GM12873 (cell line): Measurements from ENCODE around the gene GNG7.
A peak's percentile ranks its signal among the peaks of the same experiment; 100 is the strongest.

ENCODE experiments used
- TF ChIP-seq, protein P1 (sequence below): IDR thresholded peaks from 2 replicates; pipeline ENCODE4 v1.5.1; 2012; ENCODE audit warnings: low read depth, mild to moderate bottlenecking, moderate library complexity, low read length, control low read depth; ENCODE audit not compliant: insufficient read depth; ENCODE audit errors: missing control alignments

GNG7 gene

GRCh38 chr19:2648528-2648937 is 54.0 kb downstream of the GNG7 start:
- TF ChIP-seq, protein P1, sequence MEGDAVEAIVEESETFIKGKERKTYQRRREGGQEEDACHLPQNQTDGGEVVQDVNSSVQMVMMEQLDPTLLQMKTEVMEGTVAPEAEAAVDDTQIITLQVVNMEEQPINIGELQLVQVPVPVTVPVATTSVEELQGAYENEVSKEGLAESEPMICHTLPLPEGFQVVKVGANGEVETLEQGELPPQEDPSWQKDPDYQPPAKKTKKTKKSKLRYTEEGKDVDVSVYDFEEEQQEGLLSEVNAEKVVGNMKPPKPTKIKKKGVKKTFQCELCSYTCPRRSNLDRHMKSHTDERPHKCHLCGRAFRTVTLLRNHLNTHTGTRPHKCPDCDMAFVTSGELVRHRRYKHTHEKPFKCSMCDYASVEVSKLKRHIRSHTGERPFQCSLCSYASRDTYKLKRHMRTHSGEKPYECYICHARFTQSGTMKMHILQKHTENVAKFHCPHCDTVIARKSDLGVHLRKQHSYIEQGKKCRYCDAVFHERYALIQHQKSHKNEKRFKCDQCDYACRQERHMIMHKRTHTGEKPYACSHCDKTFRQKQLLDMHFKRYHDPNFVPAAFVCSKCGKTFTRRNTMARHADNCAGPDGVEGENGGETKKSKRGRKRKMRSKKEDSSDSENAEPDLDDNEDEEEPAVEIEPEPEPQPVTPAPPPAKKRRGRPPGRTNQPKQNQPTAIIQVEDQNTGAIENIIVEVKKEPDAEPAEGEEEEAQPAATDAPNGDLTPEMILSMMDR, result peak; percentile 86

GRCh38 chr19:2648099-2648498 is 54.4 kb downstream of the GNG7 start:
- TF ChIP-seq, protein P1, result no peak

- TF ChIP-seq, protein P1, result no peak
Measured at GRCh38 chr19:2646866-2647535, 55.5 kb downstream of the GNG7 start.

GRCh38 chr19:2645826-2646225 is 56.7 kb downstream of the GNG7 start:
- TF ChIP-seq, protein P1, result no peak

DNA sequence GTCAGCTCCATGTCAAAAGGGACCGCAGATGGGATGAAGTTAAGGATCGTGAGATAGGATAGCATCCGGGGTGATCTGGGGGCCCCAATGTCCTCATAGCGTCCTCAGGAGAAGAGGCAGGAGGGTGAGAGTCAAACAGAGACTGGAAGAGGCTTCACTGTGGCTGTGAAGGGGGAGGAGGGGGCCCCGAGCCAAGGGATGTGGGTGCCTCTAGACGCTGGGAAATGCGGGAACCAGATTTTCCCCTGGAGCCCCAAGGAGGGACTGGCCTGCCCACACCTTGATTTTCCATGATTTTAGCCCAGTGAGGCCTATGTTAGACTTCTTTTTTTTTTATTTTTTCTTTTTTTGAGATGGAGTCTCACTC is 61.2 kb downstream of the GNG7 start:
- TF ChIP-seq, protein P1, result no peak

GRCh38 chr19:2640563-2641331 is 61.7 kb downstream of the GNG7 start:
- TF ChIP-seq, protein P1, result no peak

GRCh38 chr19:2639999-2640398 is 62.5 kb downstream of the GNG7 start:
- TF ChIP-seq, protein P1, result no peak
